HG03159 (cell line): ENCODE measurements around the gene PMF1.

ENCODE experiments used
- ATAC-seq: cut with Tn5 transposase; IDR thresholded peaks from one replicate; pipeline ENCODE4 v1.9.1; 2021; ENCODE audit warnings: mild to moderate bottlenecking, moderate library complexity; ENCODE audit not compliant: unreplicated experiment

Gene PMF1

GRCh38 chr1:156233426-156234127 lies 20.8 kb downstream of the PMF1 start:
- no peak for ATAC-seq

GRCh38 chr1:156236164-156236563 lies 23.4 kb downstream of the PMF1 start:
- ATAC-seq = no peak

DNA sequence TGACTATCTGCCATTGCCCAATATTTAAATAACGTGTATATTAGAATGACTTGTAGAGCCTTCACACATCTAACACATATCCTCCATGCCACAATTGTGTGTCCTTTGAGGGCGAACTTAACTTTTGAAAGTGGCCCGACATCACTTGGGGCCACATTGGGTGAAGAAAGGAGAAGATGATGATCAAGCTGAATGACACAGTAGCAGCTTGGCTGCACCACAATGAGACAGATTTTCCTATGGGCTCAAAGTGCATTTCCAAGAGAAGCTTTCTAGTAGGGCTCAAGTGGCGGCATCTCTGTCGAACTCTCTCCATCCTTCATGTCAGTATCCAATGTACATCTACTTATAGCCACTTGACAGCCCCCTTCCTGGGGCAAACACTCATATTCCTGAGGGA lies 25.4 kb downstream of the PMF1 start:
- no peak for ATAC-seq

GRCh38 chr1:156241311-156241811 lies 28.6 kb downstream of the PMF1 start:
- no peak for ATAC-seq

DNA sequence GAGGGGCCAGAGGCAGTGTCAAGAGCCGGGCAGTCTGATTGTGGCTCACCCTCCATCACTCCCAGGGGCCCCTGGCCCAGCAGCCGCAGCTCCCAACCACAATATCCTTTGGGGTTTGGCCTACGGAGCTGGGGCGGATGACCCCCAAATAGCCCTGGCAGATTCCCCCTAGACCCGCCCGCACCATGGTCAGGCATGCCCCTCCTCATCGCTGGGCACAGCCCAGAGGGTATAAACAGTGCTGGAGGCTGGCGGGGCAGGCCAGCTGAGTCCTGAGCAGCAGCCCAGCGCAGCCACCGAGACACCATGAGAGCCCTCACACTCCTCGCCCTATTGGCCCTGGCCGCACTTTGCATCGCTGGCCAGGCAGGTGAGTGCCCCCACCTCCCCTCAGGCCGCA lies 29.1 kb downstream of the PMF1 start, which contains the start of gene BGLAP:
Gene BGLAP, plus strand, starts transcription at position 259 of the 400 bp plus-strand sequence. Its CDS starts 48 bp downstream, at position 307.
- ATAC-seq = no peak

- ATAC-seq = no peak
Measured at GRCh38 chr1:156242738-156243137, 29.9 kb downstream of the PMF1 start.

DNA sequence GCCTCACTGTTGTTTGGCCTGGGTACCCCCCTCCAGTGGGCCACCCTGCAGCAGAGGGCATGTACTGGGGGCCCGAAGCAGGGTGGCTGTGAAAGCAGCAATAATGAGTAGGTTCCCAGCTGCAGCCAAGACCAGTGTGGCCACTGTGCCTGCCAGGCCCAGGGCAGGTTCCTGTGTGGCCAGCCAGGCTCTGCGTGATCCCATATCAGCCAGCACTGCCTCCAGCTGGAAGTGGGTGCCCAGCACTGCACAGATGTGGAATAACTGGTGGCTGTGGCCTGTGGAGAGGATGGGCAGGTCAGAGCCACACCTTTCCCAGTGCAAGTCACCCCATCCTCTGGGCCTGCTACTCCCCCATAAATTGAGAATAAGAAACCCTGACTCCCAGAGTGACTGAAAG lies 31.3 kb downstream of the PMF1 start:
- no peak for ATAC-seq

- no peak for ATAC-seq
Measured at GRCh38 chr1:156244712-156245111, 31.9 kb downstream of the PMF1 start.

- ATAC-seq = no peak
Measured at GRCh38 chr1:156245451-156246232, 32.8 kb downstream of the PMF1 start.

DNA sequence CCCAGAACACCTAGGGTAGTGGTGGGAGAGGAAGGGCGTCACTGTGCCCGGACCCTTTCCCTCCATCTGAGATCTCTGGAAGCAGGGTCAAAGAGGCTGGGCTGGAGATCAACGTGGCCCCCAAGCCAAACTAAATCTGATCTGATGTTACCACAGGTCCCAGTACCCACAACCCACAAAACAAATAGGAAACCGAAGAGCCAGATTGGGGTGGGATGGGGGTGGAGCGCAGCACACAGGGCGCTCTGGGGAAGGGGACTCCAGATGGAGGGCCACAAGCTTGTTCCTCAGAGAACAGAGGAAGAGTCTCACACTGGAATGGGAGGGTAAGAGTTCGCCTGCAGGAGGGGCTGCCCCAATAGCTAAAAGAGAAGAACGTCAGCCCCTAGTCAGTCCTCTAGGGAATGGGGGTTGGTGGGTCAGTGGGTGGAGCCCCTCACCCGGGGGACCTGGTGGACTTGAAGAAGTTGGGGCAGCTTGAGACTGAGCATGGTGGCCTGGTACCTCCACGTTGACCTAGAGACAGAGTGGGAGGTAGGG lies 33.5 kb downstream of the PMF1 start:
- ATAC-seq = no peak

- no peak for ATAC-seq
Measured at GRCh38 chr1:156246781-156247459, 34.1 kb downstream of the PMF1 start.

- ATAC-seq = no peak
Measured at GRCh38 chr1:156247460-156248322, 34.9 kb downstream of the PMF1 start, which contains the start of gene PAQR6. PAQR6 (minus strand) TSS chr1:156248056; CDS start chr1:156246731, 1,325 bp downstream.

DNA sequence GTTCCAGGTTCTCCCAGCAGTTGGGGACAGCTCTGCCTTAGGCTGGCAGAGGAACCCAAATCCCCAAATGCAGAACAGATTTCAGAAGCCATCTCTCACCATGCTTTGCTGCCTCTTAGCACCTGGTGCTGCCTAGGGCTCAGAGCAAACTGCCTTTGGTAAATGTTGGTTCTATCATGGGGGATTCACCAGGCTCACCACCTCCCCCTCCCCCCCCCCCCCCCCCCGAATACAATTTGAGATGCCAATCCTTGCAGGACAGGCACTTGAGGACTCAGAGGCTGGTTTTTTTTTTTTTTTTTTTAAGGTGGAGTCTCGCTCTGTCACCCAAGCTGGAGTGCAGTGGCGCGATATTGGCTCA lies 35.5 kb downstream of the PMF1 start:
- ATAC-seq = no peak

DNA sequence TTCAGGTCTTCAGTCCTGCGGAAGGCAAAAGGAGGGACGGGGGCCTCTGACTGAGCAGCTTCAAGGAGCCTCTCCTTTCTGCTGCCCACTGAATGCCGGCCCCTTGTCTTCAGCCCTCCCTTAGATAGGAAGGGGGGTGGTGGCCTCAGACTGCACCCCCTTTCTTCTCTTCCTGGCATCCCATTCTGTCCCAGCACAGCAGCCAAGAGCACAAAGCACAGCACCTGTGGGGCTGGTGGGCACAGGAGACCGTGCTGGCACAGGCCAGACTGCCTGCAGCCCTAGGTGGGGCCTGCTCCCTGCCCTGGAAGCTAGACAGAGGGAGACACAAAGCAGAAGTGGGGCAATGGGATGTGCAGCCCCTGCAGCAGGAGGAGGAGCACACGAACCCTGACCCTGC lies 36.8 kb downstream of the PMF1 start:
- ATAC-seq = no peak

DNA sequence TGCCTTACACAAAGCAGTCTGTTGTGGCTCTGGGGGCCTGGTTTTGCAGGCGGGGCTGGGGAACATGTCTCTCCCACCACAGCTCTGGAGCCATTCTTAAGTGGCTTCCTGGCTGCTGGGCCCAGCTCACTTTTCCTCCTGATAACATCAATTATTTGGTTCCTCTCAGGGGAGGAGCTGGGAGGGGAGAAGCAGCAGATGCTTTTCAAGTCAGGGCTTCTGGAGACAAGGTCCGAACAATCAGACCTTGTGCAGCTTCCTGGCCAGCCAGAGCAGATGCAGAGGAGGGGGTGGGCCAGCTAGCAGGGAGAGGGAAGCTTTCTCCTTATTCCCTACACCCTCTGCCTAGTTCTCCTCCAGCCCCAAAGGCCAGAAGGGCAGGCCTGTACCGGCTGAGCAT lies 38.7 kb downstream of the PMF1 start:
- ATAC-seq = no peak

- no peak for ATAC-seq
Measured at GRCh38 chr1:156253634-156254033, 40.8 kb downstream of the PMF1 start.

- no peak for ATAC-seq
Measured at GRCh38 chr1:156257711-156258110, 44.9 kb downstream of the PMF1 start.

- ATAC-seq = no peak
Measured at GRCh38 chr1:156258859-156259258, 46.1 kb downstream of the PMF1 start.

DNA sequence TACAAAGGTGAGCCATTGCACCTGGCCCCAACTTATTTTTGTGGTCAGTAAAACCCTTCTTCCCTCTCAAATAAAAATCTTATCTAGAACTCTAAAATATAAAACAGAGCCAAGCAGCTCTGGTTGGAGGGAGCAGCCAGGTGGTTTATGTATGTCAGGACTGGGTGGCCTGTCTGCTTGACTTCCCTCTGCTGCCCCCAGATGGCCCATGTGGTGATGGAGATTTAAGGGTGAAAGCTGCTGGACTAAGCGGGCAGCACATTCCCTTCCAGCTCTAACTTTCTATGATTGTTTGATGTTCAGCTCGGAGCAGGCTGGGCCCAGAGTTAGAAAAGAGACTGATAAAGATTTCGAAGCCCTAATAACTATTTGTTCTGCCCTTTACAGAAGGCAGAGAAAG lies 47.0 kb downstream of the PMF1 start:
- ATAC-seq = no peak

- no peak for ATAC-seq
Measured at GRCh38 chr1:156260896-156261295, 48.1 kb downstream of the PMF1 start.
